ENCODE results near the gene MAD1L1.

The MAD1L1 gene

DNA sequence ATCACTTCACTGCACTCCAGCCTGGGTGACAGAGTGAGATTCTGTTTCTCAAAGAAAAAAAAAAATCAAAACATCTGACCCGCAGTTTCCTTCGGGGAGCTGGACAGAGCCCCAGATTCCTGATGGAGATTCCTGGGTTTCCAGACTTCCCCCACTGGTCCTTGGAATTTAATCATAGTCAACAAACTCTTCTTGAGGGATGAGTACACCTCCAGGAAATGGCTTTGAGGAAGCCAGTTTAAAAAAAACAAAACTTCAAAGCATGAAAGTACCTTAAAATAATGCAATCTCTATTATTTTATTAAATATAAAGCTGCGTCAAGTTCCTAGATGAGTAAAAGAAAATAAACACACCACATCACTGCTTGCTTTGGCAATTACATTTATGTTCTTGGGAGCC lies 1.2 kb upstream of the MAD1L1 start:
- DNase-seq (ENCODE audit: low read depth), result no peak
- in situ Hi-C loops (cut with HindIII; ENCODE audit: low sequenced_read_pairs), result no loop called here
- TF ChIP-seq, protein P1, sequence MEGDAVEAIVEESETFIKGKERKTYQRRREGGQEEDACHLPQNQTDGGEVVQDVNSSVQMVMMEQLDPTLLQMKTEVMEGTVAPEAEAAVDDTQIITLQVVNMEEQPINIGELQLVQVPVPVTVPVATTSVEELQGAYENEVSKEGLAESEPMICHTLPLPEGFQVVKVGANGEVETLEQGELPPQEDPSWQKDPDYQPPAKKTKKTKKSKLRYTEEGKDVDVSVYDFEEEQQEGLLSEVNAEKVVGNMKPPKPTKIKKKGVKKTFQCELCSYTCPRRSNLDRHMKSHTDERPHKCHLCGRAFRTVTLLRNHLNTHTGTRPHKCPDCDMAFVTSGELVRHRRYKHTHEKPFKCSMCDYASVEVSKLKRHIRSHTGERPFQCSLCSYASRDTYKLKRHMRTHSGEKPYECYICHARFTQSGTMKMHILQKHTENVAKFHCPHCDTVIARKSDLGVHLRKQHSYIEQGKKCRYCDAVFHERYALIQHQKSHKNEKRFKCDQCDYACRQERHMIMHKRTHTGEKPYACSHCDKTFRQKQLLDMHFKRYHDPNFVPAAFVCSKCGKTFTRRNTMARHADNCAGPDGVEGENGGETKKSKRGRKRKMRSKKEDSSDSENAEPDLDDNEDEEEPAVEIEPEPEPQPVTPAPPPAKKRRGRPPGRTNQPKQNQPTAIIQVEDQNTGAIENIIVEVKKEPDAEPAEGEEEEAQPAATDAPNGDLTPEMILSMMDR (IDR thresholded peaks at IDR 0.05; ENCODE audit: low read depth, low read length, missing control alignments), result no peak
- H3K4me3 ChIP-seq (ENCODE audit: low read depth, low read length), result no peak overlapping the region

DNA sequence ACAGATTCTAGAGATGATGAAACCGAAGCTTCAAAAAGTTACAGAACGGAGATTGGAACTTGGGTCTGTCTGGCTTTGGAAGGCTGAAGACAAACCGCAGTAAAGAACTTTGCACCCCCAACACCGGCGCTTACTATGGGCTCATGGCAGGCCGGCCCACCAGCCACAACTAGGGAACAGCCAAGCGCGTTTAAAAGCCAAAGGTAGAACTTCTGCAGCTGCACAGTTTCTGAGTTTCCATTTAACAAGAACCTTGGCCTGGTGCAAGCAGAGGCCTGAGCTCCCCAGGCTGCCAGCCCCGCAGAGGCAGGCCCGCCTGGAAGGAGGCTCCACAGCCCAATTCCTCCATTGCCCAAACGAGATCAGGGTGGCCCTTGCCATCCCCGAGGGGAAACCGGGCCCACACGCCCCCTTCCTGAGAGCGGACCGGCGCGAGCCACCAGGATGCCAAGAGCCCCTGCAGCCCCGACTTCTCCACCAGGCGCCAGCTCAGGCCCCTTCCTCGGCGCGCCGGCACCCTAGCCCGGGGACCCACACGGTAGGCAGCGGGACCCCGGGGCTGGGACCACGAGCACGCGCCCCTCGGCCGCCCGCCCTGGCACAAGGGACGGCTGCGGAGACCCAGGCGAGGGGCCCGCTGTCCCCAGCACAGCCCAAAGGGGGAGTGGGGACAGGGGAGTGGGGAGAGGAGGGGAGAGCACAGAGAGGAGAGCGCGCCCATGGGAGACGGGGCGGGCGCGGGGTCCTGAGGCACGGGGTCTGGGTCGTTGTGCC lies 566 bp downstream of the MAD1L1 start:
- TF ChIP-seq, protein P1 (IDR thresholded peaks at IDR 0.05; ENCODE audit: low read depth, low read length, missing control alignments), result no peak
- DNase-seq (ENCODE audit: low read depth), result no peak
- peak overlapping the region; percentile 83 for H3K4me3 ChIP-seq (ENCODE audit: low read depth, low read length)
- in situ Hi-C loops (cut with HindIII; ENCODE audit: low sequenced_read_pairs), result no loop called here

DNA sequence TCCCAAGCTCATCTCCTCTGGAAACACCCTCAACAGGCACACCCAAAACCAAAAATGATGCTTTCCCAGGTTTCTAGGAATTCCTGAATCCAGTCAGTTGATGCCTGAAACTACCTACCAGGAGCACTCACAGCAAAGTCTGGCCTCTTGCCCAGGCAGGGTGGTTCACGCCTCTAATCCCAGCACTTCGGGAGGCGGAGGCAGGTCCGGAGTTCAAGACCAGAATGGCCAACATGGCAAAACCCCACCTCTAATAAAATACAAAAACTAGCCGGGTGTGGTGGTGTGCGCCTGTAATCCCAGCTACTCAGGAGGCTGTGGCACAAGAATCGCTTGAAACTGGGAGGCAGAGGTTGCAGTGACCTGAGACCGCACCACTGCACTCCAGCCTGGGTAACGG lies 1.9 kb downstream of the MAD1L1 start:
- H3K4me3 ChIP-seq (ENCODE audit: low read depth, low read length), result no peak overlapping the region
- no peak for DNase-seq (ENCODE audit: low read depth)
- TF ChIP-seq, protein P1 (IDR thresholded peaks at IDR 0.05; ENCODE audit: low read depth, low read length, missing control alignments), result no peak
- in situ Hi-C loops (cut with HindIII; ENCODE audit: low sequenced_read_pairs), result no loop called here

DNA sequence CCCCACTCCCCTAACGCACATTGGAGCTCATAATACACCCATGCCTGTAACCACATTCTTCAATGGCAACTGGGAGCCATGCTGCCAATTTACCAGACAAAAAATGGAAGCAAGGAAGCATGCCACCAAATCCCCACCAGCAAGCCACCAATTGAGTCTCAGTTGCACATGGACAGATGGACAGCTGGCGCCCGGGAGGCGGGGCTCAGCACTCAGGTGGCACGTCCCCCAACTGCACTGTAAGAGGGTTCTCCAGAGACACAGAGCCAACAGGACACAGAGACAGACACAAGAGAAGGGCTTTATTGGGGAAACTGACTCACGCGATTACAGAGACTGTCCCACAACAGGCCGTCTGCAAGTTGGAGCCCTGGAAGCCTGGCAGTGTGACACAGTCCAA lies 2.5 kb downstream of the MAD1L1 start:
- no peak overlapping the region for H3K4me3 ChIP-seq (ENCODE audit: low read depth, low read length)
- no peak for DNase-seq (ENCODE audit: low read depth)
- in situ Hi-C loops (cut with HindIII; ENCODE audit: low sequenced_read_pairs), result no loop called here
- TF ChIP-seq, protein P1 (IDR thresholded peaks at IDR 0.05; ENCODE audit: low read depth, low read length, missing control alignments), result no peak

DNA sequence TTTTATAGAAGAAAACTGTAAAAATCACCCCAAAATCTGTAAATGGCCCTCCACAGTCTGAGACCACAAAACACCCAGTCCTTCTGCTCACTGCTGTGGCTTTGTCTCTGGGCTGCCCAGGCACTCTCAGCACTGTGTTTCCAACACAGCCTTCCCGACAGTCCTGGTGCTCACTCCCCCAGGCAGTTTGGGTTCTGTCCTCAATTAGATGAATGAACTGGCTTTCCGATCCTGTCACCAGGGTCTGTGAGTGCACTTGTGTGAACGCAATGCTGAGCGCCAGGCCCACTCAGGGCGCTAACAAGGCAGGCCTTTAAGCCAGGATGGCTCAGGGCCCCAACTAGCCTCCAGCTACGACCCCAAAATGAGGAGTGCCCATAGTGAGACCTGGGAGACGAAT lies 3.3 kb downstream of the MAD1L1 start:
- DNase-seq (ENCODE audit: low read depth), result no peak
- TF ChIP-seq, protein P1 (IDR thresholded peaks at IDR 0.05; ENCODE audit: low read depth, low read length, missing control alignments), result no peak
- in situ Hi-C loops (cut with HindIII; ENCODE audit: low sequenced_read_pairs), result no loop called here
- H3K4me3 ChIP-seq (ENCODE audit: low read depth, low read length), result no peak overlapping the region

DNA sequence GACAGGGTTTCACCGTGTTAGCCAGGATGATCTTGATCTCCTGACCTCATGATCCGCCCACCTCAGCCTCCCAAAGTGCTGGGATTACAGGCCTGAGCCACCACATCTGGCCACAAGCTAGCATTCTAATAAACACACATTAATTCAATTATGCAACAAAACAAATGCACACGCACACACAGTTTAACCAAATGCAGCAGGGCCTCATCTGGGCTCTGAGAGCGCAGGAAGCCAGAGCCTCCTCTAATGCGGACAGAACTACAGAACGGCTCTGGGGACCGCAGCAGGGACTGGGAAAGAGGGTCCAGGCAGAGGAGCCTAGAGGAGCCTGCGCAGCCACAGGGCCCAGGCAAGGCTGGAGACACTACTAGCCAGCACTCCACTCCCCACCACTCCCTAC lies 3.8 kb downstream of the MAD1L1 start:
- no peak overlapping the region for H3K4me3 ChIP-seq (ENCODE audit: low read depth, low read length)
- TF ChIP-seq, protein P1 (IDR thresholded peaks at IDR 0.05; ENCODE audit: low read depth, low read length, missing control alignments), result no peak
- in situ Hi-C loops (cut with HindIII; ENCODE audit: low sequenced_read_pairs), result no loop called here
- no peak for DNase-seq (ENCODE audit: low read depth)

Measured in astrocyte of the cerebellum (primary cell).